GM21360 (cell line): ENCODE measurements around the gene THEMIS.
"Not testable (repeated sequence)": the region's sequence is repeated elsewhere in the genome, so short reads cannot be mapped to it uniquely, and the experiment has no call there.

ENCODE experiments used
- ATAC-seq: cut with Tn5 transposase; IDR thresholded peaks from one replicate; pipeline ENCODE4 v1.9.1; 2021; ENCODE audit warnings: mild to moderate bottlenecking, moderate library complexity; ENCODE audit not compliant: unreplicated experiment

Gene THEMIS

DNA sequence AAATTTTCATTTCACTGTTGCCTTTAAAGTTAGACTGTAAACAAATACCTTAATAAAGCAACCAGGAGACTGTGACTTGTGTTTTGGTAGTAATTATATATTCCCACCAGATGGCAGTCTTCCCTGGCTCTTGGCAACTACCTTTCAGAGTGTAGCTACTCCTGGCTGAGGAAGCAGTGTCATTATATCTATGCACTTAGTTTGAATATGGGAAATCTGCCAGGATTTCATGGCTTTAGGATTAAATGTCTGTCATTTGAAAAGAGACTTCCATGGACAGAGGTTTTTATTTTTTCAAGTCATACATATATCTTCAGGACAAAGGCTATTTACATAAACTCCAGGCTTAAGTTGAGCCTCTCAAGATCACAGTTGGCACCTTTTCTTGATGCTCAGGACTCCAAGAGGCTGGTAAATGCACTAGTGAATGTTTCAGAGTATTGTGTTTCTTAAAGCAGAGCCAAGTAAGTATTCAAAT is 163.8 kb downstream of the THEMIS start:
- ATAC-seq = peak; percentile 93

DNA sequence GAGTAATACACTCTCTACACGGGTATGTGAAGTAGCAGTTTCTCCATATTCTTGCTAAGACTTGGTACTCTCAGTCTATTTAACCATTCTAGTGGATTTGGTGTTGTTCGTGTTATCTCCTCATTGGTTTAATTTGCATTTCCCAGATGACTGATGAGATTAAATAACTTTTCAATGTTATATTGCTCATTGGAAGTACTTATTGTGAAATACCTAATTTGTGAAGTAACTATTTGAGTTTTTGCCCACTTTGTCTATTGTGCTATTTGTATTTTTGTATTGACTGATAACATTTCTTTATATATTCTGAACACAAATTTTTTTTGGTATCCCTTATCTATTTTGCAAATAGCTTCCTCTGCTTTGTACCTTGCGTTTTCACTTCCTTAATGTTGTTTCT is 167.9 kb downstream of the THEMIS start:
- ATAC-seq = no peak

- no peak for ATAC-seq
Observed at GRCh38 chr6:127727260-127727953, 173.5 kb downstream of the THEMIS start.

DNA sequence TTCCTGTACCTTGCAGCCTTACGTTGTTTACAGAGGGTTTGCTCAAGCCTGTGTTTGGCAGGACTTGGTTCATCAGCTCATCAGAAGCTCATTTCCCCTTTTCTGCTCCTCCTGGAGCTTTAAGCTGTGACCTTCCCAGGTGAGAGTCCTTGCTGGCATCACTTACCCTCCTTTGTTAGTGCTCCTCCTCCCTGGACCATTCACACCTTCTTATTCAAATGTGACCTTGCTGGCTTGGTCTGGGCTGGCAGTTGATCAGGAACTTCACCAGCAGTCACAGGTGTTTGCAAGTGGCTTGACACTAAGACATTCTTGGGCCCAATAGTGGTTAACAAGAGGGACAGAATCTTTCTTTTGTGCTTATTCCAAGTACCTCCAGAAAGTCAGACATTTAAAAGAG is 175.0 kb downstream of the THEMIS start:
- no peak for ATAC-seq

- no peak for ATAC-seq
Observed at GRCh38 chr6:127718694-127719093, 182.2 kb downstream of the THEMIS start.

- ATAC-seq = no peak
Observed at GRCh38 chr6:127717384-127717783, 183.5 kb downstream of the THEMIS start.

DNA sequence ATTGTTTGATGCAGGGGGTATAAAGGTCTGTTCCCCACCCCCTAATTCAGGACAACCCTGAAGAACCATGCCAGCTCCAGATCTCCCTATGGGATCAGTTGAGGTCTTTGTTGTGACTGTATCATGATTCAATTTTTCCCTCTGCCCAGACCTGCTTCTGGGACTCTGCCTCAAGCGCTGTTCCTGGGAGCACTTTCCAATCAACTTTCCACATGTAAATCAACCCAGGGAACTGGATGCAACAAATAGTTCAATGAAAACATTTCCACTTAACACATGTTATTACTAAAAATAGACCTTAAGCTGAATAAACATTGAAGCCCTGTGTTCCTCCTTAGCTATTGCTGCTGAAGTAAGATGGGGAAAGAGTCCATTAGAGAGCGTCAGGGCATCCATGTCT is 184.4 kb downstream of the THEMIS start:
- no peak for ATAC-seq

- no peak for ATAC-seq
Observed at GRCh38 chr6:127710668-127711067, 190.2 kb downstream of the THEMIS start.

- ATAC-seq = no peak
Observed at GRCh38 chr6:127706216-127706615, 194.6 kb downstream of the THEMIS start.

DNA sequence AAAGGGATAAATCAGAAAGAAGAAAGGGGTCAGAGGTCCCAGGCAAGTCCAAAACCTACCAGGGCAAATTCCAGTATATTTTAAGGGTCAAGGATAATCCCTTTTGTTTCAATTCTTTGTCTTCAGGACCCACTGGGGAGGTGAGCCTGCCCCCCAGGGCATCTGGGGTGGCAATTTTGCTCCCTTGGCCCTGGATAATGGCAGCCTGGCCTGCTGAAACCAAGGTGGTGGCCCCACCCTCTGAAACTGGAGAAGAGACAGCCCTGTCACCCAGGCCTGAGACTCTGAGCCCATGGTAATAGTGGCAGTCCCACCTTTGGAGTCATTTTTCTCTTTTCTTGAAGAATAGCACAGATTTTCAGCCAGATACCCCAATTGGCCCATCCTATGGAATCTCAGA is 205.8 kb downstream of the THEMIS start:
- no peak for ATAC-seq

- ATAC-seq = no peak
Observed at GRCh38 chr6:127691146-127691545, 209.7 kb downstream of the THEMIS start.

DNA sequence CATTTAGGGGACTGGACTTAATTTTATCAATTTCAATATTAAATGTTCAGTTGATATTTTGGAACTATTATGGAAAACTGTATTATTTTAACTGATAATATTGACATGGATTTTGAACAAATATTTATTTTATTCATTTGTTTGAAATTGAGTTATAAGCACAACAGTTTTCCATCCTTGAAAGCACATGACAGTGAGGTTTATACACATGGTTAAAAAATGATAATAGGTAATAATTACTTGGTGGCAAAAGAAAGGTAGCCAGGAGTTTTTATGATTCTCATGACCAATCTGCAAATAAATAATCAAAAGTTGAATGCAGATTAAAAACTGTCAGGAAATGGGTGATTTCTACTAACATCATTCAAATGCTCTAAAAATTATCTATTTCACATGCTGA is 210.3 kb downstream of the THEMIS start:
- no peak for ATAC-seq

- no peak for ATAC-seq
Observed at GRCh38 chr6:127690092-127690491, 210.8 kb downstream of the THEMIS start.

DNA sequence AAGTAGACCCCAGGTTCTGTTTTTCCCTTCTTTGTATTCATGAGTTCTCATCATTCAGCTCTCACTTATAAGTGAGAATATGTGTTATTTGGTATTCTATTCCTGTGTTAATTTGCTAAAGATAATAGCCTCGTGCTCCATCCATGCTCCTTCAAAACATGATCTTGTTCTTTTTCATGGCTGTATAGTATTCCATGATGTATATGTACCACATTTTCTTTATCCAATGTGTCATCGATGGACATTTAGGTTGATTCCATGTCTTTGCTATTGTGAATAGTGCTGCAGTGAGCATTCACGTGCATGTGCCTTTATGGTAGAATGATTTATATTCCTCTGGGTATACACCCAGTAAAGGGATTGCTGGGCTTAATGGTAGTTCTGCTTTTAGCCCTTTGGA is 213.4 kb downstream of the THEMIS start:
- ATAC-seq = not testable (repeated sequence)

- no peak for ATAC-seq
Observed at GRCh38 chr6:127686084-127686483, 214.8 kb downstream of the THEMIS start.

DNA sequence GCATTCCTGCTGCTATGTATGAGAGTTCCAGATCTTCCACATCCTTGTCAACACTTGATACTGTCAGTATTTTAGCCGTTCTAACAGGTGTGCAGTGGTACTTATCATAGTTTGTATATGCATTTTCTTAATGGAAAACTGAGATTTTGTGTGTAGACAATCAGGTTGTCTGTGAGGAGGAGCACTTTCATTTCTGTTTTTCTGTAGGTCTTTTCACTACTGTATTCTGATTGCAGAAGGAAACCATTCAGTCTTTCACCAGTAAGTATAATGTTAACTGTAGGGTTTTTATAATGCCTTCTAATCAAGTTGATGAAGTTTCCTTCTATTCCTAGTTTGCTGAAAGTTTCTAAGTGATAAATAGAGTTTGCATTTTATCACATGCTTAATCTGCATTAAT is 216.4 kb downstream of the THEMIS start:
- ATAC-seq = no peak
